HFF-Myc (cell line): ENCODE data around the gene PRPF40B.

ENCODE experiments used
- DNase-seq: peaks from one replicate; pipeline ENCODE4 v3.0.0-alpha.2; 2011; ENCODE audit warnings: low read depth; ENCODE audit errors: extremely low read depth
- H3K4me3 ChIP-seq: replicated peaks from 2 replicates; pipeline ENCODE4 v1.5.1; 2011; ENCODE audit warnings: low read depth, mild to moderate bottlenecking, control low read depth, low read length
- TF ChIP-seq, protein P1 (sequence below): IDR thresholded peaks from 2 replicates; pipeline ENCODE4 v1.5.1; 2012; ENCODE audit warnings: mild to moderate bottlenecking, low read depth, low read length, control low read depth; ENCODE audit errors: missing control alignments

The PRPF40B gene

DNA sequence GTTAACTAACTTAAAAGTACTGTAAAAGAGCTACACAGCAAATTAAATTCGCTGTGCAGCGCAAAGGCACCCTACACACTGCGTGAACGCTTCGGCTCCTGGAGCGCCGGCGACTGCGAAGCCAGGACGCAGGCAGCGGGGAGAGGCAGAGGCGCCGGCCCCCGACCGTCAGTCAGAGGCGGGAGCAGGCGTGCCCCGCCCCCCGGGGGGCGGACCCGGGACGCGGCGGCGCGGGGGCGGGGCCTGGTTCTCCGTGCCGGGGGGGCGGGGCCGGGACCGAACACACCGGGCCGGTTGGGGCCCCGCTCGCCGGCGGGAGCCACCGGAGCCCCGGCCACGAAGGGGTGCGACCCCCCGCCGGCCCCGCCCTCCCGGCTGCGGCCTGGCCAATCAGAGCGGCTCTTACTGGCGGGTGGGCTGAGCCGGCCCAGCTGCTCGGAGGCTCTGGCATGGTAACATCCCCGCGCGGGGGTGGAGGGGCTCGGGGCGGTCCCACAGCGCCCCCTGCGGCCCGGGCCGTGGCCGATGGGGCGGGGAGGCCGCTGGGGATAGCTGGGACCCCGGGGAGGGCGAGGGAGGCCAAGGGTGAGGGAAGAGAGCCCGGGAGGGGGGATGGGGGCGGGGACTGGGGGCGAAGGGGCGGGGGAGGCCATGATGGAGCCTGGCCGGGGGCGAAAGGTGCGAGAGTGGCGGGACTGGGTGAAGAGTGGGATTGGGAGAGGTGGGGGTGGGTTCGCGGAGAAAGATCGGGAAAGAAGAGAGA is at the start of gene PRPF40B:
TSS of gene PRPF40B (plus strand) at position 420 of the 763 bp plus-strand sequence. CDS start at position 450, 30 bp downstream.
- H3K4me3 ChIP-seq, result peak within 1 kb of the TSS; percentile 57
- TF ChIP-seq, protein P1, sequence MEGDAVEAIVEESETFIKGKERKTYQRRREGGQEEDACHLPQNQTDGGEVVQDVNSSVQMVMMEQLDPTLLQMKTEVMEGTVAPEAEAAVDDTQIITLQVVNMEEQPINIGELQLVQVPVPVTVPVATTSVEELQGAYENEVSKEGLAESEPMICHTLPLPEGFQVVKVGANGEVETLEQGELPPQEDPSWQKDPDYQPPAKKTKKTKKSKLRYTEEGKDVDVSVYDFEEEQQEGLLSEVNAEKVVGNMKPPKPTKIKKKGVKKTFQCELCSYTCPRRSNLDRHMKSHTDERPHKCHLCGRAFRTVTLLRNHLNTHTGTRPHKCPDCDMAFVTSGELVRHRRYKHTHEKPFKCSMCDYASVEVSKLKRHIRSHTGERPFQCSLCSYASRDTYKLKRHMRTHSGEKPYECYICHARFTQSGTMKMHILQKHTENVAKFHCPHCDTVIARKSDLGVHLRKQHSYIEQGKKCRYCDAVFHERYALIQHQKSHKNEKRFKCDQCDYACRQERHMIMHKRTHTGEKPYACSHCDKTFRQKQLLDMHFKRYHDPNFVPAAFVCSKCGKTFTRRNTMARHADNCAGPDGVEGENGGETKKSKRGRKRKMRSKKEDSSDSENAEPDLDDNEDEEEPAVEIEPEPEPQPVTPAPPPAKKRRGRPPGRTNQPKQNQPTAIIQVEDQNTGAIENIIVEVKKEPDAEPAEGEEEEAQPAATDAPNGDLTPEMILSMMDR, result peak; percentile 38
- DNase-seq, result peak; percentile 33

DNA sequence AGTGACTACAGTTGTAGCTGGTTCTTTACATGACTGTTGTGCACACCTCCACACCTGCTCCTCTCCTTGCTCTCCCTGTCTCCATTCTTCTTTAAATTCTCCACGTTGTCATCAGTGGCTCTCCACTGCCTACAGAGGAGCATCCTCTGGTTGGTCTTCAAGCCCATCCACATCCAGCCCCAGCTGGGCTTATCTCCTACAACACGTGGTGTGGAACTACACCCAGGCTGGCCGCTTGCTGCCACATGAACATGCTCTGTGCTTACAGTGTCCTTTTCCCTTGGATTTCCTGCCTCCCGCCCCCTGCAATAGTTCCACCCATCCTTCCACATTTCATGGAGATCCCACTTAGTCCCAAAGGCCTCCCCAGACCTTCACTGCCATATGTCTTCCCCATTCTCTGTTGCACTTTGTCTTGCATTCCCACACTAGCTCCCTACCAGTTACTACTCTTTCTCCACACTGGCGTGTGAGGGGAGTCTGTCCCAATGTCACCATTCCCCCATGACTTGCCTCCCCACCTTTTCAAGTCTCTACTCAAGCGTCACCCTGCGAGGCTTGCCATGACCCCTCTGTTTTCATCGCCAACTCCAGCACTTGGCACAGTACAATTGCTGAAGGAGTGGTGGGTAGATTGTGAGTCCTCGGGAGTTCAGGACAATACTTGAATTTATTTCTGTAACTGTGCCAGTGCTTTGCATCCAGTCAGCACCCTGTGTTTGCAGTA is 45.6 kb upstream of the PRPF40B start:
- H3K4me3 ChIP-seq, result no peak overlapping the region
- TF ChIP-seq, protein P1, result no peak
- no peak for DNase-seq

DNA sequence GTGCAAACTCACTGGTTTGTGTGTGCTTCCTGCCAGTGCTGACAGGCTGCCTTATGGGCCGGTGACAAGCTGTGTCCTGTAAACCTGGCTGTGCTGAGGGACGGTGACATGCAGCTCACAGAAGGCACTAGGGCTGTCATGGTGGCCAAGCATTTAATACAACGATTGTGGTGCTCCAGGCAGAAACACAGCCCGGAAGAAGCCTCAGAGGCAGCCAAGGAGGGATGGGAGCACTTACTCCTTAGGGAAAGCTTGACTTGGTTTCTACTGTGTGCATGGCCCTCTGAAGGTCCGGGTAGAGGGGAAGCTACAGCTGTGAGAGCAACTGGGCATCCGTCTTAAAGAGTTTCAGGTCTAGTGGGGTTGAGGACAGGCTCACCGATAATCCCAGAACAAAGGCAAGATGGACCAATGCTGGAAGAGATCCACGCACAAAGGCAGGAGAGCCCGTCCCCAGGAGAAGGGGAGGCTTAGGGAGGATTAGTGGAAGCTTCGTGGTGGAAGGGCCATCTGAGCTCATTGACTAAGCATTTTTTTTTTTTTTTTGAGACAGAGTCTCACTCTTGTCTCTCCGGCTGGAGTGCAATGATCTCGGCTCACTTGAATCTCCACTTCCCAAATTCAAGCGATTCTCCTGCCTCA is 44.8 kb upstream of the PRPF40B start:
- TF ChIP-seq, protein P1, result no peak
- H3K4me3 ChIP-seq, result no peak overlapping the region
- DNase-seq, result no peak

DNA sequence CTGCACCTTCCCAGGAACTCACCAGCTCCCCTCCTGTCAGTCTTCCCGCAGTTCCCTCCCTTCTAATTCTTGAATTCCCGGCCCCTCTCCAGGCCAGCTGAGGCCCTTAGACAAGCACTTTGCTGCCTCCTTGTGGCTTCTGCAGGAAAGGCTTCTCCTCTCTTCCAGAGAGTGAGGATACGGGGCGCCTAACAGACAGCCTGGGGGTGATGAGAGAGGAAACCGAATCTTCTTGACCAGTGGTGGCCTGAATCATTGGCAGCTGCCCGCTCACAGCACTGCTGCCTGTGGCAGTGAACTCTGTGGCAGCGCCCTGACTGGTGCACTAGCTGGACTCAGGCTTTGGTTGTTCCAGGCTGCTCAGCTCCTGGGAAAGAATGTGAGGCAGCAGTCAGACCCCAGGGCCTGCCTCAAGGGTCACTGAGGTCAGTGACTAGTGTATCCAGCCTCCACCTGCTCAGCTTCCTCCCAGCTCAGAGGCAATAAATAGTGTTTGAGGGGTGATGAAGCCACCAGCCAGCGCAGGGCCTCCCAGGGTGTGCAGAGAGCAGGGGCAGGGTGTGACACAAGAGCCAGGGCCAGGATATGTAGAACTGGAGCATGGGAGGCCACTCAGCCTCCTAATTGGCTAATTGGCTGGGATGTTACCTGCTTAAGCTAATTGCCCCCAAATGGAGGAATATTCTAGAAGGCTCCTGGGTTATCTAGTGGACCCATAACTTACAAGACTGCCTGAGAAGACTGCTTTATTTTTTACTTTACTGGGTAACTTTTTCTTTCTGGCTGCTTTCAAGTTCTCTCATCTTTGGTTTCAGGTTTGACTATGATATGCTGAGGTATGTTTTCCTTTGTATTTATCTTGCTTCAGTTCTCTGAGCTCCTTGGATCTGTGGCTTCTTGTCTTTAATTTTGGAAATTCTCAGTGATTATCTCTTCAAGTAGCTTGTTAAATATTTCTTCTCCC is 42.5 kb upstream of the PRPF40B start:
- no peak overlapping the region for H3K4me3 ChIP-seq
- peak; percentile 53 for DNase-seq
- TF ChIP-seq, protein P1, result peak; percentile 89

DNA sequence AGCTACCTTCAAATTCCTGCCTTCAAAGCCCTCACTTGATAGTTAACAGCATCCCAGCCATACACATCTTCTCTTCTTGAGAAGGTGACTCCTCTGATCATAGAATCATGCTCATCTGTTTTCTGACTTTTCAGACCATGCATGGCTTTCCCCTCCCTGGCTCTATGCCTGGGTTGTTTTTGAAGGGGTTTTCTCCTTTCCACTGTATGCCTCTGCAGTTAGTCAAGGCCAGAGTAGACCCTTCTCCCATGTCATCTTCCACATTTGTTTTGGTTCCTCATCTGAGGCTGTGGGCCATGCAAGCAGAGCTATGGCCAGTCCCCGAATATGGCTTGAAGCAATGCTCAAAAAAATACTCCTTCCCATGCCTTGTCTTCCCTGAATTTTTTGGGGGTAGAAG is 41.2 kb upstream of the PRPF40B start:
- TF ChIP-seq, protein P1, result no peak
- no peak for DNase-seq
- H3K4me3 ChIP-seq, result no peak overlapping the region

DNA sequence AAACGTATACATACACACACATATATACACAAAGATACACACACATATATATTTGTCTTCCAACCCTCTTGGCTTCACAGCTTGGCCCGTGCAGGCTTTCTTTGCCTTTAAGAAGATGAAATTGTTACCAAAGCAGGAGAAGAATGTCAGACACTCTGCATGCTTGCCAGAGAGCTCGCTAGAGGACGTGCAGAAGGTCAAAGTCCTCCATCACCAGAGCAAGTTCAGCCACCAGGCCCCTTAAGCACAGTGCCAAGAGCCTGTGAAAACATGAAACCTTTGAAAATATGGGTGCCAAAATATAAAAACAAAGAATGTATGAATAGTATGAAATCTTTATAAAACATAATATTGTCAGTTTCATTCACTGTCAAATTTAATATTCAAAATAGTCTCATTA is 40.5 kb upstream of the PRPF40B start:
- TF ChIP-seq, protein P1, result no peak
- DNase-seq, result no peak
- no peak overlapping the region for H3K4me3 ChIP-seq
